ENCODE data around the gene RNLS.

DNA sequence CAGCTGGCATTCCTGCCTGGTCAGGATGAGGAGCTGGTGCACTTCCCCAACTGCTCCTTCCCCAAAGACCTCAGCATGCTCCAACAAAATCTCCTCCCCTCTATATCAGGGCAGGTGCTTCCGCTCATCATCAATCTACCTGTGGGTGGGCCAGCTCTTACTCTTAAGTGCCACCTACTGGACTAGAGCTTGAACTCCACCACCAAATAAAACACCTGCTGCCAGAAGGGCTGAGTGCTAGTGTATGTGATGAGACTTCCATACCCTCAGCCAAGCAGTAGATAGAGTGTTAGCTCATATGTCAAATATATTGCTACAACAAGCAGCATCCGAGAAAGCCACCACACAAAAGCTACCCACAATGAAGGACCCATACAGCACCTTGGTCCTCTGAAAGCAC, 264.3 kb downstream of the RNLS start:
- TF ChIP-seq, protein P1, sequence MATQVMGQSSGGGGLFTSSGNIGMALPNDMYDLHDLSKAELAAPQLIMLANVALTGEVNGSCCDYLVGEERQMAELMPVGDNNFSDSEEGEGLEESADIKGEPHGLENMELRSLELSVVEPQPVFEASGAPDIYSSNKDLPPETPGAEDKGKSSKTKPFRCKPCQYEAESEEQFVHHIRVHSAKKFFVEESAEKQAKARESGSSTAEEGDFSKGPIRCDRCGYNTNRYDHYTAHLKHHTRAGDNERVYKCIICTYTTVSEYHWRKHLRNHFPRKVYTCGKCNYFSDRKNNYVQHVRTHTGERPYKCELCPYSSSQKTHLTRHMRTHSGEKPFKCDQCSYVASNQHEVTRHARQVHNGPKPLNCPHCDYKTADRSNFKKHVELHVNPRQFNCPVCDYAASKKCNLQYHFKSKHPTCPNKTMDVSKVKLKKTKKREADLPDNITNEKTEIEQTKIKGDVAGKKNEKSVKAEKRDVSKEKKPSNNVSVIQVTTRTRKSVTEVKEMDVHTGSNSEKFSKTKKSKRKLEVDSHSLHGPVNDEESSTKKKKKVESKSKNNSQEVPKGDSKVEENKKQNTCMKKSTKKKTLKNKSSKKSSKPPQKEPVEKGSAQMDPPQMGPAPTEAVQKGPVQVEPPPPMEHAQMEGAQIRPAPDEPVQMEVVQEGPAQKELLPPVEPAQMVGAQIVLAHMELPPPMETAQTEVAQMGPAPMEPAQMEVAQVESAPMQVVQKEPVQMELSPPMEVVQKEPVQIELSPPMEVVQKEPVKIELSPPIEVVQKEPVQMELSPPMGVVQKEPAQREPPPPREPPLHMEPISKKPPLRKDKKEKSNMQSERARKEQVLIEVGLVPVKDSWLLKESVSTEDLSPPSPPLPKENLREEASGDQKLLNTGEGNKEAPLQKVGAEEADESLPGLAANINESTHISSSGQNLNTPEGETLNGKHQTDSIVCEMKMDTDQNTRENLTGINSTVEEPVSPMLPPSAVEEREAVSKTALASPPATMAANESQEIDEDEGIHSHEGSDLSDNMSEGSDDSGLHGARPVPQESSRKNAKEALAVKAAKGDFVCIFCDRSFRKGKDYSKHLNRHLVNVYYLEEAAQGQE (IDR thresholded peaks at IDR 0.05; ENCODE audit: insufficient read depth in 1 of 2, low read depth in 2 of 2, low read length in 2 of 2) = no peak
- TF ChIP-seq POLR2AphosphoS5 (IDR thresholded peaks at IDR 0.05; ENCODE audit: low read depth, low read length) (no peak), SIN3A (IDR thresholded peaks at IDR 0.05; ENCODE audit: borderline replicate concordance, insufficient read depth, low read length) (no peak), FOXP2 (optimal IDR thresholded peaks at IDR 0.05; ENCODE audit: borderline replicate concordance, extremely low read depth, extremely low read length, insufficient read depth) (no peak), TAF1 (IDR thresholded peaks at IDR 0.05; ENCODE audit: borderline replicate concordance, insufficient read depth, low read length) (no peak)

Measured in PFSK-1 (cell line).